IPS-NIHi7 (cell line): ENCODE measurements around the gene CLK1.

Experiments used
- DNase-seq: peaks from one replicate; pipeline ENCODE4 v3.0.0; 2012; ENCODE audit warnings: mixed read lengths; ENCODE audit errors: extremely low spot score

Gene CLK1

DNA sequence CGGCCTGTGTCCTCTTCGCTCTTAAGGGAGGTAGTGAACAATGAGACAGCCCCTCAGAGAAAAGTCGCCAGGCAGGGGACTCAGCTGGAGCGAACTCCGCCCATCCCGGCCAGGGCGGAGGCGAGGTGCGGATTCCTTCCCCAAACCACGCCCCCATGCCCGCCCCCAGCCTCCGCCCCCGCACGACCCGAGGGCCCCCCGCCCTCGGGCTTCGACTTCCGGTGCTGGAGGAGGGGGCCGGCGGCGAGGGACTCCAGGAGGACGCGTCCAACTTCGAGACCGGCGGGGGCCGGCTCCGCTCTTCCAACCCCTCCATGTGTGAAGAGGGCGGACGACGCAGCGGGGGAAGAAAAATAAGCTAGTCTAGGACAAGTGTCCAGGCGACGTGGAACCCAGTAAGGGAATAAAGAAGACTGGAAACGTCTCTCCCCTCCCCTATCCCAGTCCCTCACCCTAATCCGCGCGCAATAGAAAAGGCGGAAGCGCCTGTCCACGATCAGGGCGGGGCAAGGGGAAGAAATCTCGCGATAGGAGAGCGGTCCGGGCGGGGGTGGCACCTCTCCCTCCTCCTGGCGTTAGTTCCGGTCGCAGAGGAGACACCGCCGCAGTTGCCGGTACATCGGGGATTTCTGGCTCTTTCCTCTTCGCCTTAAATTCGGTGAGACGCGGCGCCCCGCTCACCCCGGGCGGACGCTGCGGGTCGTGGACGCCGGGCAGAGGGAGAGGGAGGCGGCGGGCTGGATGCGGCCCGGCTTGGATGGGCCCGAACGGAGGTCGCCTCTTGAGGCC, 52.9 kb downstream of the CLK1 start, which contains the start of gene BZW1:
Gene BZW1 (plus strand): TSS at position 578 of the 789 bp plus-strand sequence. CDS start 1,308 bp downstream, outside the sequence.
- DNase-seq = peak; percentile 99

DNA sequence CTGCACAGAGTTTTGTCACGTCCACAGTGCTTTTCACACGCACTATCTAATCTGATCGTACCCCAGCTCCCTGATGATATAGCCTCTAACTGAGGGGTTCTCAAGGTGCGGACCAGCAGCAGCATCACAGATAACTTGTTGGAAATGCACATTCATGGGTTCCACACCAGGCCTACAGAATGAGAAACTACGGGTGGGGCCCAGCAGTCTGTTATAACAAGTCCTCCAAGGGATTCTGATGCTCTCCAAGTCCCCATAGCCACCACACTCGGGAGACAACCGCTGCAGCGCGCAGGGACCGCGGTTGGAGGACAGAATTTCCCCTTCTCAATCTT, 53.5 kb downstream of the CLK1 start:
- DNase-seq = no peak

DNA sequence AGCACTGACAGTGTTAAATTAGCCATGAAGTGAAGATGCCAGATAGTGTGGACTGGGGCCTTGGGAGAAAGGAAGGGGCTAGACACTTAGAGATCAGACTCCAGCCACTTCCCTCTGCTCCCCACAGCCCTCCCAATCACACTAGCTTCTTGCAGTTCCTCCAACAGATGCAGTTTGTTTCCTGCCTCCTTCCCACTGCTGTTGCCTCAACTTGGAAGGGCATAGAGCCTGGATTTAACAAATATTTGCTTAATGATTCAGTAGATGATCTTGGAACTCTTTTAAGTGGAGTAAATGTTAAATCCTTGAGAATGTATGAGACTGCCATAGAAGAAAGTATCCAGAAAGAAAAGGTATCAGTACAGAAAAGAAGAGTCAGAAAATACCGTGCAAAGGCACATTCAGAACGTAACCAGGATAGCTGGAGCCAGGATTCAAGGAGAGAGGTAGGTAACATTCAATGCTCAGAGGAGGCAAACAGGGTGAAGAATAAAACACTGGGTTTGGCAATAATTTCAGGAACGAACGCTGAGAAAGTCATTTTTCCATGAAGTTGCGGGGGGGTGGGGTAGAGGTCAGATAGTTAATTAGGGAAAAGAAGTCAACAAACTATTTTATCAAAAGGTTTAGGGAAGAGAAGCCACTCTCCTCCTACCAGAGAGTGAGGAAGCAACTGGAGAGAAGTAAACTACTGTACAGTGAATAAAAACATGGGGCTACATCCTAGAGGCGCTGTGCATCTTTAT, 54.0 kb downstream of the CLK1 start:
- DNase-seq = no peak

DNA sequence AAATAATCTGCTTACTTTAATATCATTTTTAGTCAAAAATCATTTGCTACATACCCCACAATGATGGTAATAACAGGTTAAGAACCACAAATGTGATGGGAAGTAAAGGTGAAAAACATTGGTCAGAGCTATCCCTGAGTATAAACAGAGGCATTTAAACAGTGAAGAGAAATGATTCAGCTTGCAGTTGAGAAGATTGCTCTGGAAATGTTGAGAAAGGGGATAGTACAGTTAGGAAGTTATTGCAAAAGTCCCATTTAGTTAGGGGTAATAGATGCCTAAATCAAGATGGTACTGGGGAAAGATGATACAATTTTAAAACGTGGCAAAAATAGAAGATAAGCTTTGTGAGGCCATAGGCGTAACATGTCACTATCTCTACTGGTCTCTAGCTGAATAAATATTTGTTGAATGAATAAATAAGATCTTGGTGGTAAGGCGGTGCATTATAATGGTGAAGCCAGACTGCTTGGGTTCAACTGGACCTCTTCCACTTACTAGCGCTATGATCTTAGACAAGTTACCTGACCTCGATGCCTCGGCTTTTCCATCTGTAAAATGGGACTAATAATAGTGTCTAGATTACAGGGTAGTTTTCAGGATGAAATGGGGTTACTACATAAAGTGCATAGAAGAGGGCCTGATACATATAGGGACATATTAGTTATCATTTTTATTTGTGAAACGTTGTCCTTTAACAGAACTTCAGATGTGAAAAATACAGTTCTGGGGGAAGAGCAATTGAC, 54.8 kb downstream of the CLK1 start:
- no peak for DNase-seq
